Neural progenitor cell (in vitro differentiated cells): Measurements from ENCODE around the gene FBXL14. TPM values are rescaled to one million over a fixed set of nuclear protein-coding genes. Genes with fewer than 3 reads are reported as not detected.

Source experiments
- DNase-seq: peaks from one replicate; pipeline ENCODE4 v3.0.0-alpha.2; 2016; ENCODE audit warnings: low spot score
- H2AFZ ChIP-seq: fragments of 200-600 bp; sonication (generic); replicated peaks from 2 replicates; pipeline ENCODE4 v1.6.1; 2016; ENCODE audit warnings: antibody characterized with exemption
- H3F3A ChIP-seq: fragments of 200-600 bp; sonication (generic); 2 replicates; pipeline ENCODE4 v1.6.1; 2016; ENCODE audit warnings: antibody characterized with exemption, low read depth
- H3K27ac ChIP-seq: fragments of 200-600 bp; sonication (generic); 2 replicates; pipeline ENCODE4 v1.5.1; 2016; ENCODE audit warnings: mild to moderate bottlenecking
- H3K27me3 ChIP-seq: fragments of 200-600 bp; sonication (generic); 2 replicates; pipeline ENCODE4 v1.6.1; 2016; ENCODE audit warnings: mild to moderate bottlenecking, moderate library complexity
- H3K36me3 ChIP-seq: fragments of 200-600 bp; sonication (generic); 2 replicates; pipeline ENCODE4 v1.5.1; 2016
- H3K4me1 ChIP-seq: fragments of 200-600 bp; sonication (generic); 2 replicates; pipeline ENCODE4 v1.6.1; 2016; ENCODE audit warnings: mixed run types
- H3K4me2 ChIP-seq: fragments of 200-600 bp; sonication (generic); 2 replicates; pipeline ENCODE4 v1.6.1; 2016
- H3K4me3 ChIP-seq: fragments of 200-600 bp; sonication (generic); 2 replicates; pipeline ENCODE4 v1.5.1; 2016
- H3K79me2 ChIP-seq: fragments of 200-600 bp; sonication (generic); 2 replicates; pipeline ENCODE4 v1.6.1; 2016; ENCODE audit warnings: low read depth
- H3K9ac ChIP-seq: fragments of 200-600 bp; sonication (generic); 2 replicates; pipeline ENCODE4 v1.6.1; 2016
- H3K9me3 ChIP-seq: fragments of 200-600 bp; sonication (generic); 2 replicates; pipeline ENCODE4 v1.5.1; 2016; ENCODE audit warnings: low read depth
- H4K20me1 ChIP-seq: fragments of 200-600 bp; sonication (generic); 2 replicates; pipeline ENCODE4 v1.6.1; 2016; ENCODE audit warnings: low read depth
- H3K27ac Mint-ChIP-seq: 3 replicates; pipeline ENCODE4 v1.8.0; 2021; ENCODE audit warnings: mixed read lengths
- H3K27me3 Mint-ChIP-seq: 2 replicates; pipeline ENCODE4 v1.8.0; 2022; ENCODE audit warnings: low read depth, mild to moderate bottlenecking, inconsistent platforms, moderate library complexity, mixed read lengths; ENCODE audit not compliant: insufficient read depth
- H3K36me3 Mint-ChIP-seq: 3 replicates; pipeline ENCODE4 v1.8.0; 2021; ENCODE audit warnings: mixed read lengths
- H3K4me1 Mint-ChIP-seq: 3 replicates; pipeline ENCODE4 v1.8.0; 2021; ENCODE audit warnings: mixed read lengths
- H3K4me3 Mint-ChIP-seq: 3 replicates; pipeline ENCODE4 v1.8.0; 2021; ENCODE audit warnings: mild to moderate bottlenecking, moderate library complexity, mixed read lengths
- H3K9me3 Mint-ChIP-seq: 3 replicates; pipeline ENCODE4 v1.8.0; 2020; ENCODE audit warnings: mixed read lengths
- EZH2 ChIP-seq: fragments of 200-600 bp; sonication (generic); IDR thresholded peaks from 2 replicates; pipeline ENCODE4 v1.6.1; 2017; ENCODE audit warnings: antibody characterized with exemption, mild to moderate bottlenecking, moderate library complexity
- EZH2phosphoT487 ChIP-seq: fragments of 200-600 bp; sonication (generic); IDR thresholded peaks from 2 replicates; pipeline ENCODE4 v1.6.1; 2017; ENCODE audit warnings: antibody characterized with exemption
- total RNA-seq: library from RNA; depleted of rRNA; stranded (reverse); fragments of >200 nt; gene quantifications from 2 replicates; pipeline ENCODE4 v1.2.3, GENCODE V29; 2015; ENCODE audit warnings: low replicate concordance
- TF ChIP-seq, protein P1 (sequence below): fragments of 200-600 bp; sonication (generic); IDR thresholded peaks from 2 replicates; pipeline ENCODE4 v1.5.1; 2017; ENCODE audit warnings: antibody characterized with exemption, mild to moderate bottlenecking

FBXL14 gene
- total RNA-seq, 1 donor from 2014 or later, result 27.3 TPM

DNA sequence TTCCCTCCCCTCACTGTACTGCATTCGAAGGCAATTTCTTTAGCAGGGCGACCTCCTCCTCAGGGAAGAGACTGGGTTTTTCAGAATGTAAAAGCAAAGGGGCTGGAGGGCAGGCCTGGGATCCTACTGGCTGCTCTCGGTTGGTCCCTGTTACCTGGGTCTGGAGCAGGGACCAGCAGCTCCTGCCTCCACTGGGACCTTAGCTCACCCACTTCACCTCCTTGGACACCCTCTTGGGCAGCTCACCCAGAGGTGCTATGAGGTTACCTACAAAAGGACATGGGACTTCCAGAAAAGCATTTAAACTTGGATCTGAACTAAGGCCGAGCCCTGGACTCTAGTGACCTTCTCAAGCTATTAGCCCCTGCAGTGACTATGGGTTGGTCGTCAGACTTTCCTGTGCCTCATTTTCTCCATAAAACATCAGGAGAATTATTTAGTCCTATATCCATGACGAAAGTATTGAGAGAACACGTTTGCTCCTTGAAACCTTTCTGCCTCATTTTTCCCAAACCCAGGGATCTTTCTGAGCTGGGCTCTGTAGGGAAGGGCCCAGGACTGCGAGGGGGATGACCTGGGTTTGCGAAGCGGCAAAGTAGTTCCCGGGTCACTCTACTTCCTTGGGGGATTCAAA lies 65.0 kb downstream of the FBXL14 start:
- peaks cover 4% of the 10 kb centered on the region for H3K36me3 Mint-ChIP-seq
- Histone ChIP-seq H3K4me1 (peaks cover 38% of the 10 kb centered on the region), H4K20me1 (peaks cover 33% of the 10 kb centered on the region), H3K4me3 (peak overlapping the region; percentile 67), H2AFZ (peak overlapping the region; percentile 41), H3K27ac (no peak overlapping the region), H3K79me2 (peaks cover 50% of the 10 kb centered on the region), H3K36me3 (no peaks in the 10 kb centered on the region), H3K9ac (peak overlapping the region; percentile 23), H3K9me3 (no peaks in the 10 kb centered on the region), H3K4me2 (peak overlapping the region; percentile 83), H3K27me3 (peaks cover 75% of the 10 kb centered on the region), H3F3A (peaks cover 15% of the 10 kb centered on the region)
- H3K27me3 Mint-ChIP-seq, result peaks cover 24% of the 10 kb centered on the region
- H3K4me3 Mint-ChIP-seq, result peak overlapping the region; percentile 97
- H3K27ac Mint-ChIP-seq, result peak overlapping the region; percentile 97
- H3K9me3 Mint-ChIP-seq, result no peaks in the 10 kb centered on the region
- TF ChIP-seq, protein P1, sequence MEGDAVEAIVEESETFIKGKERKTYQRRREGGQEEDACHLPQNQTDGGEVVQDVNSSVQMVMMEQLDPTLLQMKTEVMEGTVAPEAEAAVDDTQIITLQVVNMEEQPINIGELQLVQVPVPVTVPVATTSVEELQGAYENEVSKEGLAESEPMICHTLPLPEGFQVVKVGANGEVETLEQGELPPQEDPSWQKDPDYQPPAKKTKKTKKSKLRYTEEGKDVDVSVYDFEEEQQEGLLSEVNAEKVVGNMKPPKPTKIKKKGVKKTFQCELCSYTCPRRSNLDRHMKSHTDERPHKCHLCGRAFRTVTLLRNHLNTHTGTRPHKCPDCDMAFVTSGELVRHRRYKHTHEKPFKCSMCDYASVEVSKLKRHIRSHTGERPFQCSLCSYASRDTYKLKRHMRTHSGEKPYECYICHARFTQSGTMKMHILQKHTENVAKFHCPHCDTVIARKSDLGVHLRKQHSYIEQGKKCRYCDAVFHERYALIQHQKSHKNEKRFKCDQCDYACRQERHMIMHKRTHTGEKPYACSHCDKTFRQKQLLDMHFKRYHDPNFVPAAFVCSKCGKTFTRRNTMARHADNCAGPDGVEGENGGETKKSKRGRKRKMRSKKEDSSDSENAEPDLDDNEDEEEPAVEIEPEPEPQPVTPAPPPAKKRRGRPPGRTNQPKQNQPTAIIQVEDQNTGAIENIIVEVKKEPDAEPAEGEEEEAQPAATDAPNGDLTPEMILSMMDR, result no peak
- TF ChIP-seq EZH2phosphoT487, result no peak
- no peak for TF ChIP-seq EZH2
- DNase-seq, result no peak
- peaks cover 41% of the 10 kb centered on the region for H3K4me1 Mint-ChIP-seq

DNA sequence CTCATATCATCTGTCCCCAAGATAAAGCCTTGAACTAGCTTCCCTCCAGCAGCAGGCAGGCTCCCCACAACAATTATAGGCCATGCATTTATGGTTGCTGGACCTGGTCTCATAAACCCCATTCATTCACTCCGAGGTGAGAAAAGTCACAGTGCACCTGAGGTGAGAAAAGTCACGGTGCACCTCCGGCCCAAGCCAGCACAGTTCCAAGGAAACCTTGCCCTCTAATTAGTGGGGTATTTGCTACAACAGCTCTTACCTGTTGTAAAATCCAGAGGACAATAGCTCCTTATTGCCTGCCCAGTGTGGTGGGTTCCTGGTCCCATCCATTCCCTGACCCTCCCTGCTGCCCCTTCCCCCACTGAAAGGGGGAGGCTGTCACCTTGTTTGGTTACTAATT lies 65.6 kb downstream of the FBXL14 start:
- Histone ChIP-seq H3K4me2 (peak overlapping the region; percentile 83), H3K4me1 (peaks cover 38% of the 10 kb centered on the region), H3K36me3 (no peaks in the 10 kb centered on the region), H3K27me3 (peaks cover 75% of the 10 kb centered on the region), H3K79me2 (peaks cover 45% of the 10 kb centered on the region), H2AFZ (no peak overlapping the region), H3K4me3 (peak overlapping the region; percentile 67), H3K9me3 (no peaks in the 10 kb centered on the region), H3F3A (peaks cover 21% of the 10 kb centered on the region), H3K9ac (no peak overlapping the region), H4K20me1 (peaks cover 28% of the 10 kb centered on the region), H3K27ac (no peak overlapping the region)
- H3K4me3 Mint-ChIP-seq, result peak overlapping the region; percentile 97
- no peak for DNase-seq
- no peaks in the 10 kb centered on the region for H3K9me3 Mint-ChIP-seq
- H3K27ac Mint-ChIP-seq, result no peak overlapping the region
- peaks cover 4% of the 10 kb centered on the region for H3K36me3 Mint-ChIP-seq
- H3K27me3 Mint-ChIP-seq, result peaks cover 24% of the 10 kb centered on the region
- H3K4me1 Mint-ChIP-seq, result peaks cover 42% of the 10 kb centered on the region
- TF ChIP-seq EZH2phosphoT487, result no peak
- TF ChIP-seq EZH2, result no peak
- TF ChIP-seq, protein P1, result no peak

DNA sequence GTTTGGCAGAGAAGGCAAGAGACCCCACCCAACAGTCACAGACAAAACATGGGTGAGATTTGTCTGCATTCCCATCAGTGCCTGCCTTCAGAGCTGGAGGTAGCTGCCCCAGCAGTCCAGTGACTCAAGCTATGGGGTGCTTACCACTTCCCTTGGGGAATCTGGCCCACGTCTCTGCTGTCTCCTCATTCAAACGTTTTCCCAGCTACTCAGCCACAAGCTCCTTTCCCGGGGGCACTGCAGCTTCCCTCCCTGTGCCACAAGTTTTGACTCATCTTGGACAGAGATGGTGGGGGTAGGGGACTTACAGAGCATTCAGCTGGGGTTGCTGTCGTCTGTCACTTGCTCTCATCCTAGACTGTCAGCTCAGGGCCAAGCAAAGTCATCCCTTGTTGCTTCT lies 66.6 kb downstream of the FBXL14 start:
- H3K4me3 Mint-ChIP-seq, result no peak overlapping the region
- no peak overlapping the region for H3K27ac ChIP-seq
- peaks cover 37% of the 10 kb centered on the region for H3K4me1 Mint-ChIP-seq
- H3K27ac Mint-ChIP-seq, result no peak overlapping the region
- H3K79me2 ChIP-seq, result peaks cover 35% of the 10 kb centered on the region
- no peak for TF ChIP-seq EZH2
- TF ChIP-seq EZH2phosphoT487, result no peak
- TF ChIP-seq, protein P1, result no peak
- H3F3A ChIP-seq, result peaks cover 29% of the 10 kb centered on the region
- H3K27me3 ChIP-seq, result peaks cover 66% of the 10 kb centered on the region
- H3K36me3 ChIP-seq, result no peaks in the 10 kb centered on the region
- DNase-seq, result no peak
- H3K27me3 Mint-ChIP-seq, result peaks cover 24% of the 10 kb centered on the region
- H3K9me3 ChIP-seq, result no peaks in the 10 kb centered on the region
- H3K36me3 Mint-ChIP-seq, result peaks cover 4% of the 10 kb centered on the region
- H3K4me2 ChIP-seq, result no peak overlapping the region
- no peak overlapping the region for H2AFZ ChIP-seq
- no peaks in the 10 kb centered on the region for H3K9me3 Mint-ChIP-seq
- no peak overlapping the region for H3K9ac ChIP-seq
- H3K4me3 ChIP-seq, result no peak overlapping the region
- H4K20me1 ChIP-seq, result peaks cover 18% of the 10 kb centered on the region
- peaks cover 36% of the 10 kb centered on the region for H3K4me1 ChIP-seq
